Hematopoietic multipotent progenitor cell treated with erythropoietin and hydrocortisone succinate and interleukin-3 and kit ligand, for 6 days (in vitro differentiated cells): ENCODE results near the gene ZMAT3.

Experiments used
- DNase-seq: peaks from one replicate; pipeline ENCODE4 v3.0.0-alpha.2; 2015

ZMAT3 gene

GRCh38 chr3:179021119-179021903 is 50.3 kb downstream of the ZMAT3 start:
- DNase-seq = no peak

- DNase-seq = no peak
Observed at GRCh38 chr3:179020112-179020511, 51.5 kb downstream of the ZMAT3 start.

GRCh38 chr3:179018808-179019207 is 52.8 kb downstream of the ZMAT3 start:
- no peak for DNase-seq

DNA sequence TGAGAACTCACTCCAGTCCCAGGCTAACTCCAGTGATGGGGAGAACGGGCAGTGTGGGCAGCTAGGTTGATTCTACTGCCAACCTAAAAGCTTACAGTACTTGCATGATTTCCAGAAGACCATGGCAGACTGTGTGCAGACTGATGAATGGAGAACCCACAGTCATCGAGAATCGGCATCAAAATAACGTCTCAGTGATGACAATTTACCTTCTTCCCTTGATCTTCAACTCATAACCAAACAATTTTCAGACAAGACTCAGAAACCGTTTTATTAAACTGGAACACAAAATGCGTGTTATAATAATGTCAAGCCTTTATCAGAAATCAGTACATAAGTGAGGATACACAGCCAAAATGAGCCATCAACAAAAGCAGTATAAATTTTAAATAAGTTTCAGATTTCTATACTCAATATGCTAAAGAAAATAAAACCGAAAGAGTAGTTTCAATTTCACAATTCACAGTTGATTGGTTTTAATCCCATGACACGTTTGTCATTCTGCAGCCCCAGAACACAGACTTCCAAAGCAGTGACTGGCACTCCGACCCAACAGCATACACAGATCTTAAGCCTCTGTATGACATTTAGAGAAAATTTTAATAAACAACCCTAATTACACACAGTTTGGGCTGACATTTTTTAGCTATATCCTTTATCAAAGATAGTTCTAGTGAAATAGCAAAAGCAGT is 54.5 kb downstream of the ZMAT3 start:
- no peak for DNase-seq

- DNase-seq = peak; percentile 92
Observed at GRCh38 chr3:179015551-179016020, 56.0 kb downstream of the ZMAT3 start.

DNA sequence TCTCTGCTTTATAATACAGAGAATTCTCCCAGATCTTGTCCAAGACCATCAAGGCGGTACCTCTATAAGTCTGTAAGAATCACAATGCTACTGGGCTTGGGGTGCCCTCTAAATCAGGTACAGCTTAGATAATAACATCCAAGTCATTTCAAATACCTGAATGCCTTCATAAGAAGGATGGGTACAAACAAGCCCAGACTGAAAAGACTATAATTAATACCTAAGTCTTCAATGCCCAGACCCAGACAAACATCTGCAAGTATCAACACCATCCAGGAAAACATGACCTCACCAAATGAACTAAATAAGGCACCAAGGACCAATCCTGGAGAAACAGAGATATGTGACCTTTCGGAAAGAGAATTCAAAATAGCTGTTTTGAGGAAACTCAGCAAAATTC is 65.9 kb downstream of the ZMAT3 start:
- no peak for DNase-seq

DNA sequence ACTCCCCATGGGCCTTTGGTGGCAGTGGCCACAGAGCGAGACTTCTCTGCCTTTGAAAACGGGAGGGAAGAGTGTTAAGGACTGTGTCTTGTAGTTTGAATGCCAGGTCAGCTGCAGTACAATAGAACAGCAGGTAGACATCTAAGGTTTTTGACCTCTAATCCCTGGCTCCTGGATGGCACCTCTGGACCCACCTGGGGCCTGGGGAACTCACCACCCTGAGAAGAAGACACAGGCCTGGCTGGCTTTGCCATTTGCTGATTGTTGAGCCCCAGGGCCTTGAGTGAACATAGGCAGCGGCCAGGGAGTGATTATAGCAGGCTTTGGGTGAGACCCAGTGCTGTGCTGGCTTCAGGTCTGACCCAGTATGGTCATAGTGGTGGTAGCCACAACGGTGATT is 66.4 kb downstream of the ZMAT3 start:
- DNase-seq = no peak

DNA sequence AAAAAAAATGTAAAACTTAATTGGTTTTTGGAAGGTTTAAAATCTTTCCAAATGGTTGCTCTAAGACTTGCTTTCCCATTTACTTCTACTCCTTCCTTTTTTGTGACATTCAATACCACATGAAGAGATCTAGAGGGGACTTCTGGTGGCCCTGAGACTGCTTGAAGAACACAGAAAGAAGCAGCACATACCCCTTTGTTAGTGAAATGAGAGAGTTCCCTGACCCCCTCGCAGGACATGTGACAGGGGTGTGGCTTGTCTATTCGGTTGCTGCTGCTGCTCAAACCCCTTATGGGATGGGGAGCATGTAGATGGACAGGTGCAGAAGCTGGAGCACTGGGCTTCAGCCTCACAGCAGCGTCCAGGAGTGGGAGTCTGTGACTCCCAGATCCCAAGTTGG is 71.0 kb downstream of the ZMAT3 start:
- no peak for DNase-seq

DNA sequence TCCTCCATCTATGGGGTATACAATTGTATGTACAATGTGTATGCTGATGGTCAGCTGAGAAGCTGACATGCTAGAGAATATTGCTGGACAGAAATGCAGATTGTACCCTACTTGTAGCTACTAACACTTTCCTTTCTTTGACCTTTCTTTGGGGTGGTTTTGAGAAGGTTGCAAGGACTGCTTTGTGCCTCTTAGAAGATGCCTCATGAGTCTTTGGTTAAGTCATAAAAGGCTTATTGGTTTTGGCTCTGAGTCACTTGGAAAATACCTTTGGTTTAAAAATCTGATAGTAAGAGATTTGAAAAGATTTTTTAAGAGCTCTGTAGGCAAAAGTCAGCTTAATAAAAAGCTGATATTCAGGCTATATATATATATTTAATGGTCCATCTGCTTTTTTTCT is 71.5 kb downstream of the ZMAT3 start:
- DNase-seq = no peak

DNA sequence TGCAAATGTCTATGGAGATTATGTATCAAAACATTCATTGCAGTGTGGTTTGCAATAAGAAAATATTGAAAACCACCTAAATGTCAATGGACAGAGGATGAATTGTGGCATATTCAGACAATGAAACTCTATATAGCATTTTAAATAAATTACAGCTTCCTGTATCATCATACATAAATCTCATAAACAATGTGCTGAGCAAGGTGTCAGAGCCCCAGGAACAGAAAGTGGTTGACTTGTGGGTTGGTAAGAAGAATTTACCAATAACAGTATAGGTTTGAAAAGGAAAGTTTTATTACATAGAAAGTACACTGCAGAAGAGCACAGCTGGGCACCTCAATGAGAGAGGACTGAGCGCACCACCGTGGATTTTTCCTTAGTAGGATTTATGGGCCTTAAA is 75.2 kb downstream of the ZMAT3 start:
- no peak for DNase-seq

GRCh38 chr3:178990293-178990692 is 81.3 kb downstream of the ZMAT3 start:
- DNase-seq = no peak

- DNase-seq = no peak
Observed at GRCh38 chr3:178989821-178990220, 81.8 kb downstream of the ZMAT3 start.

DNA sequence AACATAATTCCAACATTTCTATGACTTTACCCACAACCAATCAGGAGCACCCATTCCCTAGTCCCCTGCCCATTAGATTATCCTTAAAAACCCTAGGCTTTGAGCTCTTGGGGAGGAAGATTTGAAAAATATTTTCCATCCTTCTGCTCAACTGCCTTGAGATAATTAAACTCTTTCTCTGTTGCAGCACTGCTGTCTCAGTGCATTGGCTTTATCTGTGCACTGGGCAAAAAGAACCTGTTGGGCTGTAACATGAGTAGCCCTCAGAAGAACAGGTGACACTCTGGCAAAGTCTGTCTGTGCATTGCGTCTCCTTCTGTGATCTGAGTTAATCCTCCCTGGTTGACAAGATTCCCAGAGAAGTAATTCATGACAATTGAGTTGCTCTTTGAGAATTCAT is 83.9 kb downstream of the ZMAT3 start:
- DNase-seq = no peak

DNA sequence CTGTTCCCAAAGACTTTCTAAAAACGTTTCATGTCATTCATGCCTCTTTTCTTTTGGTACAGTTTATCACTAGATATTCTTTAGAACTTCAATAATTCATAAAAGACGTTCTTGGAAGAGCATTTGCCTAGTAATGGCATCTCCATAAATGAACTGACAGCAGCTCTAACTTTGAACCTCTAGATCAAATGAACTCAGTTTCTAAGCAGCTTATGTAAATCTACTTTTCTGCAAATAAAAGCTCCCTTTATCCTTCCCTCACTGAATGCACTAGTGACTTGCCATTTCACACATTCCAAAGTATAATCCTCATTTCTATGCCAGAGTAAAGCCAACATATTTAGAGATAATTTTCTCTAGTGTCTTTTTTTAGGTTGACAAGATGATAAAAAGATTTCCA is 85.2 kb downstream of the ZMAT3 start:
- DNase-seq = no peak

DNA sequence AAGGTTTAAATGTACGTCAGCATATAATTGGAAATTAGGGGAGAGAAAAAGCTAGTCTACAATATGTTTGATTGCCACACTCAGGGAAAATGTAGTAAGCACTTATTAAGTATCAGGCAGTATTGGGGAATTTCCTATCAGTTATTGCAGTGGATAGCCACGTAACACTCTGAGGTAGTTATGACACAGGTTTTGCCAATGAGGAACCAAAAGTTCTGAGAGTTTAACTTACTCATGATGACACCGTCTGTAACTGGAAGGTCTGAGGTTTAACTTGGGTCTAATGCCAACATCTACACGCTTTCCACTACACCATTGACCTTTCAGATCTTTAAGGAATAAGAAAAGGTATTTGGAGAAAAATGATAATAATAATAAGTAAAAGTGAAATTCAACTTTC is 89.5 kb downstream of the ZMAT3 start:
- DNase-seq = peak; percentile 6

GRCh38 chr3:178975320-178975719 is 96.3 kb downstream of the ZMAT3 start:
- DNase-seq = no peak

GRCh38 chr3:178971614-178972013 is 100.0 kb downstream of the ZMAT3 start:
- no peak for DNase-seq

GRCh38 chr3:178969004-178969700 is 102.5 kb downstream of the ZMAT3 start:
- no peak for DNase-seq
